ENCODE measurements around the gene NANOS1. TPM values are rescaled to one million over a fixed set of nuclear protein-coding genes. Genes with fewer than 3 reads are reported as not detected.

NANOS1 gene
- total and polyA plus RNA-seq, 9 of the 15 experiments (the other 6 are each of a cell fraction or from before 2014, with no cell fraction given), result 0.14 to 1.6 (median 0.83) TPM; not detected in 1

DNA sequence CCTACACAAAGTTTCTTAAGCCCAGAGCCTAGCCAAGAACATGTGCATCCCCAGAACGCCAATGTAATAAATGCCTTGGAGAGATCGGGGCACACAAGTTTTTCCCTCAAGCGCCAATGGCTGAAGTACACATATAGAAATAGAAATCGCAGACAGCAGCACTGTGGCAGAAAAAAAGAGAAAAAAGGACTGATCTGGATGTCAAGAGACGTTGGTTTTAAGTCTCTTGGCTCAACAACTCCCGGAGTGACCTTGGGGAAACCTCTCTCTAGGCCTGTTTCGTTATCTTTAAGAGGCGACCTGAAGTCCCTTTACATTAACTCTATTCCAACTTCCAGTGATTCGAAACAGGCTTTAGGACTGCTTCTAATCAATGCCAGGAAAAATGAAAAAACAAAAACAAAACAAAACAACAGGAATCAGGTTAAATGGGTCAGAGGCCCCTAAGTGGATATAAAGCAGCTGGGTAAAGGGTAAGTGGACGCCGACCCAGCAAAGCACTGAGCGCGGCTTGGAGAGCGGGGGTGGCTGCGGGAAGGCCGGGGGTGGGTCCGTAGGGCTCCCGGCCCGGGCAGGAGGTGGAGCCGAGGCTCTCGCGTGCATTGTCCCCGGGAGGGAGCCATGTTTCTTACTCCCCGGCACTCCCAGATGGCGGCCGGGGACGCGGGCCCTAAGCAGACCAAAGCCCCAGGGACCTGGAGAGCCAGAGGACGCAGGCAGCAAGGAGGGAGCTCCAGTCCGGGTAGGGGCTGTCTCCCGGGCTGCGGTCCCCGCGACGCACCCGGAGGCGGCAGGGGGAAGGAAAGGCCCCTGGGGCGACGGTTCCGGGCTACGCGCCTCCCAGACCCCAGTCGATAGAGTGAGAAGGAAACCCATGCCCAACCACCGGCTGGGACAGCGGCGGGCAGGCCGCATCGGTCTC lies 50.3 kb downstream of the NANOS1 start (continued):
- TF ChIP-seq ZFP91 (CRISPR knock-in tag; IDR thresholded peaks at IDR 0.05), result no peak
- TF ChIP-seq ZNF830 (CRISPR knock-in tag; IDR thresholded peaks at IDR 0.05), result no peak
- TF ChIP-seq ARID2 (IDR thresholded peaks at IDR 0.05), result no peak
- peak; percentile 82 for TF ChIP-seq FIP1L1 (IDR thresholded peaks at IDR 0.05; ENCODE audit: low read depth, low read length, poor library complexity, severe bottlenecking)
- no peak for TF ChIP-seq KLF10 (CRISPR knock-in tag; IDR thresholded peaks at IDR 0.05)
- peak; percentile 58 for TF ChIP-seq RBM22 (IDR thresholded peaks at IDR 0.05; ENCODE audit: low read depth, low read length, poor library complexity, severe bottlenecking)
- no peak for TF ChIP-seq FOXK1 (CRISPR knock-in tag; IDR thresholded peaks at IDR 0.05; ENCODE audit: borderline replicate concordance)
- TF ChIP-seq, protein P1, sequence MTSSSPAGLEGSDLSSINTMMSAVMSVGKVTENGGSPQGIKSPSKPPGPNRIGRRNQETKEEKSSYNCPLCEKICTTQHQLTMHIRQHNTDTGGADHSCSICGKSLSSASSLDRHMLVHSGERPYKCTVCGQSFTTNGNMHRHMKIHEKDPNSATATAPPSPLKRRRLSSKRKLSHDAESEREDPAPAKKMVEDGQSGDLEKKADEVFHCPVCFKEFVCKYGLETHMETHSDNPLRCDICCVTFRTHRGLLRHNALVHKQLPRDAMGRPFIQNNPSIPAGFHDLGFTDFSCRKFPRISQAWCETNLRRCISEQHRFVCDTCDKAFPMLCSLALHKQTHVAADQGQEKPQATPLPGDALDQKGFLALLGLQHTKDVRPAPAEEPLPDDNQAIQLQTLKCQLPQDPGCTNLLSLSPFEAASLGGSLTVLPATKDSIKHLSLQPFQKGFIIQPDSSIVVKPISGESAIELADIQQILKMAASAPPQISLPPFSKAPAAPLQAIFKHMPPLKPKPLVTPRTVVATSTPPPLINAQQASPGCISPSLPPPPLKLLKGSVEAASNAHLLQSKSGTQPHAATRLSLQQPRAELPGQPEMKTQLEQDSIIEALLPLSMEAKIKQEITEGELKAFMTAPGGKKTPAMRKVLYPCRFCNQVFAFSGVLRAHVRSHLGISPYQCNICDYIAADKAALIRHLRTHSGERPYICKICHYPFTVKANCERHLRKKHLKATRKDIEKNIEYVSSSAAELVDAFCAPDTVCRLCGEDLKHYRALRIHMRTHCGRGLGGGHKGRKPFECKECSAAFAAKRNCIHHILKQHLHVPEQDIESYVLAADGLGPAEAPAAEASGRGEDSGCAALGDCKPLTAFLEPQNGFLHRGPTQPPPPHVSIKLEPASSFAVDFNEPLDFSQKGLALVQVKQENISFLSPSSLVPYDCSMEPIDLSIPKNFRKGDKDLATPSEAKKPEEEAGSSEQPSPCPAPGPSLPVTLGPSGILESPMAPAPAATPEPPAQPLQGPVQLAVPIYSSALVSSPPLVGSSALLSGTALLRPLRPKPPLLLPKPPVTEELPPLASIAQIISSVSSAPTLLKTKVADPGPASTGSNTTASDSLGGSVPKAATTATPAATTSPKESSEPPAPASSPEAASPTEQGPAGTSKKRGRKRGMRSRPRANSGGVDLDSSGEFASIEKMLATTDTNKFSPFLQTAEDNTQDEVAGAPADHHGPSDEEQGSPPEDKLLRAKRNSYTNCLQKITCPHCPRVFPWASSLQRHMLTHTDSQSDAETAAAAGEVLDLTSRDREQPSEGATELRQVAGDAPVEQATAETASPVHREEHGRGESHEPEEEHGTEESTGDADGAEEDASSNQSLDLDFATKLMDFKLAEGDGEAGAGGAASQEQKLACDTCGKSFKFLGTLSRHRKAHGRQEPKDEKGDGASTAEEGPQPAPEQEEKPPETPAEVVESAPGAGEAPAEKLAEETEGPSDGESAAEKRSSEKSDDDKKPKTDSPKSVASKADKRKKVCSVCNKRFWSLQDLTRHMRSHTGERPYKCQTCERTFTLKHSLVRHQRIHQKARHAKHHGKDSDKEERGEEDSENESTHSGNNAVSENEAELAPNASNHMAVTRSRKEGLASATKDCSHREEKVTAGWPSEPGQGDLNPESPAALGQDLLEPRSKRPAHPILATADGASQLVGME (CRISPR knock-in tag; IDR thresholded peaks at IDR 0.05), result no peak
- peak; percentile 77 for TF ChIP-seq CHD2 (IDR thresholded peaks at IDR 0.05; ENCODE audit: low read depth, low read length)
- TF ChIP-seq SMARCE1 (IDR thresholded peaks at IDR 0.05), result peak; percentile 47; the same call in 1 of the 2 replicates
- no peak for TF ChIP-seq NCOA4 (IDR thresholded peaks at IDR 0.05; ENCODE audit: partially characterized antibody)
- no peak for TF ChIP-seq CC2D1A (IDR thresholded peaks at IDR 0.05)
- no peak for TF ChIP-seq NFXL1 (CRISPR knock-in tag; IDR thresholded peaks at IDR 0.05)
- peak in 1 of 2 experiments; percentile 41; a peak in 1 of 4 replicates for TF ChIP-seq HDAC1 (IDR thresholded peaks at IDR 0.05)
- no peak for TF ChIP-seq ZNF436 (CRISPR knock-in tag; IDR thresholded peaks at IDR 0.05)
- peak; percentile 71 for TF ChIP-seq CHD1 (IDR thresholded peaks at IDR 0.05; ENCODE audit: low read length)
- peak; percentile 40 for TF ChIP-seq SAP30 (IDR thresholded peaks at IDR 0.05; ENCODE audit: borderline replicate concordance, insufficient read depth, low read depth, low read length, poor library complexity, severe bottlenecking)
- no peak for TF ChIP-seq NR2C2 (CRISPR knock-in tag; IDR thresholded peaks at IDR 0.05)
- no peak for TF ChIP-seq NR2C2 (tag; IDR thresholded peaks at IDR 0.05)
- no peak for TF ChIP-seq NRF1 (conservative IDR thresholded peaks at IDR 0.05 in 1 of 2, IDR thresholded peaks at IDR 0.05 in 1 of 2)
- no peak for TF ChIP-seq CEBPB (tag; IDR thresholded peaks at IDR 0.05)
- no peak for TF ChIP-seq ZNF41 (CRISPR knock-in tag; conservative IDR thresholded peaks at IDR 0.05)
